H1 (cell line): ENCODE data around the gene KIF1B. TPM values are rescaled to one million over a fixed set of nuclear protein-coding genes. Genes with fewer than 3 reads are reported as not detected.

ENCODE experiments used
- CTCF ChIP-seq, 3 experiments: IDR thresholded peaks; 1 replicate in 2 of 3; 2 replicates in 1 of 3; pipeline versions ENCODE4 v1.5.1 to v1.6.1; 2011; ENCODE audit warnings: low read length in 3 of 3, mild to moderate bottlenecking in 3 of 3, inconsistent platforms in 2 of 3, low read depth in 1 of 3, moderate library complexity in 1 of 3; ENCODE audit not compliant: insufficient read depth in 1 of 3; ENCODE audit errors: control extremely low read depth in 1 of 3
- HDAC6 ChIP-seq: IDR thresholded peaks from one replicate; pipeline ENCODE4 v1.7.1; 2012; ENCODE audit warnings: low read depth, mild to moderate bottlenecking, inconsistent platforms, low read length, moderate library complexity
- POLR2A ChIP-seq, 2 experiments: IDR thresholded peaks; 1 replicate in 1 of 2; 2 replicates in 1 of 2; pipeline ENCODE4 v1.6.1; 2011; ENCODE audit warnings: low read depth in 2 of 2, low read length in 2 of 2, mild to moderate bottlenecking in 2 of 2; ENCODE audit errors: control extremely low read depth in 1 of 2
- RAD21 ChIP-seq, 2 experiments: IDR thresholded peaks in 1 of 2; conservative IDR thresholded peaks in 1 of 2; 2 replicates each; pipeline ENCODE4 v1.6.1; 2011; ENCODE audit warnings: low read depth in 2 of 2, low read length in 2 of 2, improper control_type of control experiment in 1 of 2, inconsistent platforms in 1 of 2, mild to moderate bottlenecking in 1 of 2, moderate library complexity in 1 of 2
- RBBP5 ChIP-seq: IDR thresholded peaks from 2 replicates; pipeline ENCODE4 v1.7.1; 2012; ENCODE audit warnings: low read depth, mild to moderate bottlenecking, inconsistent platforms, low read length, moderate library complexity, borderline replicate concordance
- SAP30 ChIP-seq: fragments of 300-600 bp; sonication (generic); IDR thresholded peaks from 2 replicates; pipeline ENCODE4 v1.7.1; 2012; ENCODE audit warnings: low read length, moderate library complexity, mild to moderate bottlenecking, inconsistent platforms; ENCODE audit not compliant: insufficient read depth, insufficient replicate concordance
- TAF1 ChIP-seq: IDR thresholded peaks from 2 replicates; pipeline ENCODE4 v1.6.1; 2011; ENCODE audit warnings: mild to moderate bottlenecking, low read depth, low read length
- polyA plus RNA-seq, 7 experiments: library from polyadenylated mRNA; depleted of rRNA in 3 of 7; stranded (reverse) in 5 of 7; unstranded in 2 of 7; fragments of >200 nt in 5 of 7; fragments of 200-250 nt in 2 of 7; gene quantifications; 1 replicate in 5 of 7; 2 replicates in 1 of 7; 4 replicates in 1 of 7; pipeline versions ENCODE4 v1.2.1 to v1.2.3, GENCODE V29; 2011 to 2013; ENCODE audit warnings: missing spikeins in 2 of 7, mixed read lengths in 2 of 7
- total RNA-seq: library from RNA; stranded (reverse); fragmentation: NEBNext Ultra II Directional; extraction: Animal tissue kit (Norgen Biotek cat#: 25700); gene quantifications from 2 replicates; pipeline ENCODE4 v1.2.1, GENCODE V29; 2021

Gene KIF1B
- total and polyA plus RNA-seq, 2 of the 8 experiments (the other 6 are each of a cell fraction or from before 2014, with no cell fraction given), result 39.1 to 74.2 TPM

- TF ChIP-seq CTCF (IDR thresholded peaks at IDR 0.05; ENCODE audit: control extremely low read depth in 1 of 3, insufficient read depth in 1 of 3, low read depth in 1 of 3, low read length in 3 of 3) (no peak), RAD21 (IDR thresholded peaks at IDR 0.05 in 1 of 2, conservative IDR thresholded peaks at IDR 0.05 in 1 of 2; ENCODE audit: low read depth in 2 of 2, low read length in 2 of 2) (no peak), HDAC6 (no peak), TAF1 (no peak), RBBP5 (no peak), POLR2A (IDR thresholded peaks at IDR 0.05; ENCODE audit: control extremely low read depth in 1 of 2, low read depth in 2 of 2, low read length in 2 of 2) (no peak), SAP30 (no peak)
- TF ChIP-seq, all 59 proteins: peak for 0
Measured at GRCh38 chr1:10325521-10325920, 115.2 kb downstream of the KIF1B start (continued).
